ENCODE results near the gene FBXO22. TPM values are rescaled to one million over a fixed set of nuclear protein-coding genes. Genes with fewer than 3 reads are reported as not detected.
"Not testable (repeated sequence)": the region's sequence is repeated elsewhere in the genome, so short reads cannot be mapped to it uniquely, and the experiment has no call there.

Gene FBXO22
- total RNA-seq, 2 experiments from 2014 or later, result 64.8 to 66.2 TPM

DNA sequence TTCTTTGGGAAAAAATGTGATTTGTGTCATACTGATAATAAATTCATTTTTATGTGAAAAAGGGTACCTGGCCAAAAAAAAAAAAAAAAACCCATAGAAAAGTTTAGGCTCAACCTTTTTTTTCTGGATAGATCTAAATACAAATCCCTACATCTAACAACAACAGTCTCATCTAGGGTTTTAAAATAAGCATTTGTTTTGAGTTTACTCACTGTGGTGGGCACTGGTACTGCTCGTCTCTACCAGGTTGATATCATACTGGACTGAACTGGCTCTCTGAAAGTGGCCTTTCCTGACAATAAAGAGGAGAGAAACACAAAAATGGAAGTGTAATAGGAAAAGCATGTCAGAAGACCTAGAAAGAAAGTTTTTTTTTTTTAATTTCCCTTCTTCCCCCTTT lies 52.0 kb downstream of the FBXO22 start:
- DNase-seq, result no peak
- no peak overlapping the region for H3K4me3 Mint-ChIP-seq
- H3K4me1 Mint-ChIP-seq (ENCODE audit: low read depth), result peaks cover 2% of the 10 kb centered on the region
- H3K27me3 Mint-ChIP-seq, result peaks cover 38% of the 10 kb centered on the region
- CTCF ChIA-PET, result no interaction called here
- POLR2A ChIA-PET, result no interaction called here
- ATAC-seq, result no peak
- intact Hi-C loops (cut with micrococcal nuclease), result no loop called here
- no peaks in the 10 kb centered on the region for H3K9me3 Mint-ChIP-seq
- TF ChIP-seq, protein P1, sequence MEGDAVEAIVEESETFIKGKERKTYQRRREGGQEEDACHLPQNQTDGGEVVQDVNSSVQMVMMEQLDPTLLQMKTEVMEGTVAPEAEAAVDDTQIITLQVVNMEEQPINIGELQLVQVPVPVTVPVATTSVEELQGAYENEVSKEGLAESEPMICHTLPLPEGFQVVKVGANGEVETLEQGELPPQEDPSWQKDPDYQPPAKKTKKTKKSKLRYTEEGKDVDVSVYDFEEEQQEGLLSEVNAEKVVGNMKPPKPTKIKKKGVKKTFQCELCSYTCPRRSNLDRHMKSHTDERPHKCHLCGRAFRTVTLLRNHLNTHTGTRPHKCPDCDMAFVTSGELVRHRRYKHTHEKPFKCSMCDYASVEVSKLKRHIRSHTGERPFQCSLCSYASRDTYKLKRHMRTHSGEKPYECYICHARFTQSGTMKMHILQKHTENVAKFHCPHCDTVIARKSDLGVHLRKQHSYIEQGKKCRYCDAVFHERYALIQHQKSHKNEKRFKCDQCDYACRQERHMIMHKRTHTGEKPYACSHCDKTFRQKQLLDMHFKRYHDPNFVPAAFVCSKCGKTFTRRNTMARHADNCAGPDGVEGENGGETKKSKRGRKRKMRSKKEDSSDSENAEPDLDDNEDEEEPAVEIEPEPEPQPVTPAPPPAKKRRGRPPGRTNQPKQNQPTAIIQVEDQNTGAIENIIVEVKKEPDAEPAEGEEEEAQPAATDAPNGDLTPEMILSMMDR (IDR thresholded peaks at IDR 0.05), result no peak
- H3K27ac Mint-ChIP-seq, result no peak overlapping the region
- no peaks in the 10 kb centered on the region for H3K36me3 Mint-ChIP-seq (ENCODE audit: low read depth)

DNA sequence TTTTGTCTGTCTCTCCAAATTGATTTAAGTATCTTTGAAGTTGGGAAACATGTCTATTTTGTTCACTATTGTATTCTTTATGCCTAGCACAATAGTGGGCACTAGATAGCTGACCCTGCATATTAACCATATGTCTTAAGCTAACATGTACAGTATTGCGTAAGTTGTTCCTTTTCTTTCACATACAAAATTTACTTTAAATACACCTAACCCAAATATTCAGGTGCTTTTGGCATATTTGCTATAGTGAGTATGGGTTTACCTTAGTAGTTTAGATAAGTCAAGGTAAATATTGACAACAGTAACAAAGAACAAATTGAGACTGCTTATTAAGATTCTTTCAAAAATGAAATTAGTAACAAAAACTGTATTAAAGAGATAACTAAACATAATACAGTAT lies 57.7 kb downstream of the FBXO22 start:
- ATAC-seq (no peak), DNase-seq (no peak)
- intact Hi-C loops (cut with micrococcal nuclease), result no loop called here
- Mint-ChIP-seq H3K27me3 (peaks cover 10% of the 10 kb centered on the region), H3K36me3 (ENCODE audit: low read depth) (no peaks in the 10 kb centered on the region), H3K4me3 (no peak overlapping the region), H3K9me3 (no peaks in the 10 kb centered on the region), H3K27ac (no peak overlapping the region), H3K4me1 (ENCODE audit: low read depth) (no peaks in the 10 kb centered on the region)
- TF ChIP-seq, protein P1 (IDR thresholded peaks at IDR 0.05), result no peak
- CTCF ChIA-PET, result no interaction called here
- POLR2A ChIA-PET, result no interaction called here

DNA sequence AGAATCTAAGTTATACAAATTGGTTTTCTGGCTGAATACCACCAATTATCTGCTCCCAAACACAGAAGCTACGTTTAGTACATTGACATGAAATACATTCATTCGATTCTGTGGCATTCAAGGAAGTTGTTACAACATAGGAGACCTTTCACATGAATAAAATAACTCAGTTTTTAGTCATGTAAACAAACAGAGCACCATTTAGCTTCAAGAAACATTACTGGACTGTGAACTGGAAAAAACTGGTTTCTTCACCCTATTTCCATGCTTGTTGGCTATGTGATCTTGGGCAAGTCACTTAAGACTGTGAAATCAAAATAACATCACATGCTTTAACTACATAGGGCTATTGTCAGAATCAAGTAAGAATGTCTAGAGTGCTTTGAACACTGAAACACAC lies 62.4 kb downstream of the FBXO22 start:
- H3K36me3 Mint-ChIP-seq (ENCODE audit: low read depth), result no peaks in the 10 kb centered on the region
- no peak overlapping the region for H3K27ac Mint-ChIP-seq
- intact Hi-C loops (cut with micrococcal nuclease), result no loop called here
- H3K9me3 Mint-ChIP-seq, result no peaks in the 10 kb centered on the region
- ChIA-PET POLR2A (no interaction called here), CTCF (interaction anchor here (1.4 to 1.7 kb wide), 2 partner anchors 14 to 173 kb away, joined by 3 to 5 read pairs; no protein-coding TSS in a partner anchor)
- H3K4me3 Mint-ChIP-seq, result no peak overlapping the region
- TF ChIP-seq, protein P1 (IDR thresholded peaks at IDR 0.05), result no peak
- no peak for DNase-seq
- peaks cover 2% of the 10 kb centered on the region for H3K27me3 Mint-ChIP-seq
- H3K4me1 Mint-ChIP-seq (ENCODE audit: low read depth), result no peaks in the 10 kb centered on the region
- no peak for ATAC-seq

DNA sequence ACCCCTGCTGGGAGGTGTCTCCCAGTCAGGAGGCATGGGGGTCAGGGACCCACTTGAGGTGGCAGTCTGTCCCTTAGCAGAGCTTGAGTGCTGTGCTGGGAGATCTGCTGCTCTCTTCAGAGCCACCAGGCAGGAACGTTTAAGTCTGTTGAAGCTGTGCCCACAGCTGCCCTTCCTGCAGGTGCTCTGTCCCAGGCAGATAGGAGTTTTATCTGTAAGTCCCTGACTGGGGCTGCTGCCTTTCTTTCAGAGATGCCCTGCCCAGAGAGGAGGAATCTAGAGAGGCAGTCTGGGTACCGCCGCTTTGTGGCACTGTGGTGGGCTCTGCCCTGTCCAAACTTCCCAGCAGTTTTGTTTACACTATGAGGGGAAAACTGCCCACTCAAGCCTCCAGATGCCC lies 73.1 kb downstream of the FBXO22 start:
- CTCF ChIA-PET; H3K9me3 Mint-ChIP-seq; ATAC-seq; H3K4me1 Mint-ChIP-seq (ENCODE audit: low read depth); H3K36me3 Mint-ChIP-seq (ENCODE audit: low read depth); POLR2A ChIA-PET; intact Hi-C loops (cut with micrococcal nuclease); DNase-seq; H3K4me3 Mint-ChIP-seq; H3K27ac Mint-ChIP-seq: not testable (repeated sequence)
- peaks cover 27% of the 10 kb centered on the region for H3K27me3 Mint-ChIP-seq

DNA sequence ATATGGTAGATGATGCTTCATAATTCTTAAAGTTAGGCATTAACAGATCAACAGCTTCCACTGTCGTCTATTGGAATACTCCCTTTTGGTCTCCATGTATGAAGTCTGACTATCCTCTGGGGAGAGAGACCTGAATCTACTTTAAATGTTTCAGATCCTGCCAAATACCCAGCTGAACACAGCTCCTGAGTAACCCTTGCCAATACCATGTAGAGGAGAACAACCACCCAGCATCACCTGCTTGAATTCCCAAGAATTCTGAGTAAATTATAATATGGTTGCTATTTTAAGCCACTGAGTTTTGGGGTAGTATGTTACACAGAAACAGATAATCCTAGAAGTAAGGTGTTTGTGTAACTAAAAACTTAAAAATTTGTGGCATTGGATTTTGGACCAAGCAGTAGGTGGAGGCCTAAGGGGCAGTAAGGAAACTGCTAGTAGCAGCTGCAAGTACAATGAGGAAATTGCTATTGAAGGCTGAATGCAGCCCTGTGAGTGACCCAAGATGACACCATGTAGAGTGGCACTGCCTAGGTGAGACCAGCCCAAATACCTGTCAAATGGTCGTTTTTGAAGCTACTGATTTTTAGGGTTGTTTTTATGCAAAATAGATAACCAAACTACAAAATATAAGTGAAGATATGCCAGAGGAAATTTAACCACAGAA lies 77.6 kb downstream of the FBXO22 start:
- Mint-ChIP-seq H3K4me1 (ENCODE audit: low read depth) (no peaks in the 10 kb centered on the region), H3K27me3 (peaks cover 15% of the 10 kb centered on the region), H3K9me3 (no peaks in the 10 kb centered on the region), H3K4me3 (no peak overlapping the region), H3K27ac (no peak overlapping the region), H3K36me3 (ENCODE audit: low read depth) (no peaks in the 10 kb centered on the region)
- no peak for DNase-seq
- intact Hi-C loops (cut with micrococcal nuclease), result no loop called here
- no peak for ATAC-seq
- TF ChIP-seq, protein P1 (IDR thresholded peaks at IDR 0.05), result no peak
- CTCF ChIA-PET, result interaction anchor here (0.7 to 1.1 kb wide), 2 partner anchors 9 to 10 kb away, joined by 3 to 4 read pairs; no protein-coding TSS in a partner anchor
- POLR2A ChIA-PET, result interaction anchor here (0.6 kb wide), 1 partner anchor 94 kb away, joined by 3 read pairs; no protein-coding TSS in a partner anchor

Measured in activated CD8-positive, alpha-beta T cell treated with anti-CD3 and anti-CD28 coated beads for 36 hours (primary cell).